Stimulated activated CD8-positive, alpha-beta memory T cell treated with anti-CD3 and anti-CD28 coated beads, Interleukin-15, amount 100 ng/mL, for 4 hours (primary cell): Measurements from ENCODE around the gene DUSP22.

ENCODE experiments used
- DNase-seq, 2 donors: peaks; one replicate each; pipeline ENCODE4 v3.0.0-alpha.2; 2020; ENCODE audit warnings: low read depth in 2 of 2

Gene DUSP22

GRCh38 chr6:308768-309167 is 16.5 kb downstream of the DUSP22 start:
- DNase-seq: no peak

GRCh38 chr6:309947-310346 is 17.7 kb downstream of the DUSP22 start:
- no peak for DNase-seq

- no peak for DNase-seq
These were observed 18.4 kb downstream of the DUSP22 start for GRCh38 chr6:310671-311070.

- no peak for DNase-seq
These were observed 19.5 kb downstream of the DUSP22 start for GRCh38 chr6:311679-312220.

GRCh38 chr6:313087-313486 is 20.8 kb downstream of the DUSP22 start:
- no peak for DNase-seq

- DNase-seq: no peak
These were observed 21.6 kb downstream of the DUSP22 start for GRCh38 chr6:313917-314316.

- no peak for DNase-seq
These were observed 22.1 kb downstream of the DUSP22 start for GRCh38 chr6:314377-314776.

- no peak for DNase-seq
These were observed 22.9 kb downstream of the DUSP22 start for GRCh38 chr6:315226-315625.

- no peak for DNase-seq
These were observed 23.9 kb downstream of the DUSP22 start for GRCh38 chr6:315921-316752.

- no peak for DNase-seq
These were observed 24.4 kb downstream of the DUSP22 start for GRCh38 chr6:316753-317038.

- no peak for DNase-seq
These were observed 24.8 kb downstream of the DUSP22 start for GRCh38 chr6:317060-317447.

GRCh38 chr6:317448-318144 is 25.3 kb downstream of the DUSP22 start:
- no peak for DNase-seq

- DNase-seq: no peak
These were observed 26.1 kb downstream of the DUSP22 start for GRCh38 chr6:318243-318890.

- no peak for DNase-seq
These were observed 27.2 kb downstream of the DUSP22 start for GRCh38 chr6:319177-320131.

GRCh38 chr6:320351-321157 is 28.3 kb downstream of the DUSP22 start:
- DNase-seq: no peak

- no peak for DNase-seq
These were observed 28.8 kb downstream of the DUSP22 start for GRCh38 chr6:321158-321438.

GRCh38 chr6:321536-322258 is 29.4 kb downstream of the DUSP22 start:
- no peak for DNase-seq

- no peak for DNase-seq
These were observed 30.1 kb downstream of the DUSP22 start for GRCh38 chr6:322259-322930.

GRCh38 chr6:322940-323729 is 30.8 kb downstream of the DUSP22 start:
- DNase-seq: no peak
